AG04449 (cell line): Measurements from ENCODE around the gene FOXL3.

Experiments used
- CTCF ChIA-PET: fragments of 350-600 bp; formaldehyde crosslinking; extraction: SDS; loops from one replicate; lab custom pipeline; 2021; ENCODE audit warnings: antibody characterized with exemption; lab: Yijun Ruan, JAX
- POLR2A ChIA-PET: fragments of 400-600, 350-600 bp; formaldehyde crosslinking; extraction: SDS; loops from one replicate; lab custom pipeline; 2020; ENCODE audit warnings: antibody characterized with exemption, inconsistent platforms; lab: Yijun Ruan, JAX
- DNase-seq: peaks from one replicate; pipeline ENCODE4 v3.0.0-alpha.2; 2010; ENCODE audit warnings: low read depth, low spot score
- H3K4me3 ChIP-seq: 2 replicates; pipeline ENCODE4 v1.5.1; 2011; ENCODE audit warnings: low read depth, mild to moderate bottlenecking, control low read depth, low read length
- CTCF ChIP-seq: IDR thresholded peaks from one replicate; pipeline ENCODE4 v1.5.1; 2011; ENCODE audit warnings: mild to moderate bottlenecking, moderate library complexity, low read length, control low read depth, inconsistent platforms; ENCODE audit not compliant: insufficient read depth; ENCODE audit errors: missing control alignments

The FOXL3 gene

GRCh38 chr7:257647-257992 is 32.4 kb upstream of the FOXL3 start:
- no peak for TF ChIP-seq CTCF
- no peak overlapping the region for H3K4me3 ChIP-seq
- no peak for DNase-seq
- POLR2A ChIA-PET = no interaction called here
- CTCF ChIA-PET = no interaction called here

GRCh38 chr7:258476-259190 is 31.3 kb upstream of the FOXL3 start:
- TF ChIP-seq CTCF = no peak
- no peak for DNase-seq
- POLR2A ChIA-PET = no interaction called here
- CTCF ChIA-PET = no interaction called here
- no peak overlapping the region for H3K4me3 ChIP-seq

- CTCF ChIA-PET = no interaction called here
Observed at GRCh38 chr7:259191-259505, 30.8 kb upstream of the FOXL3 start.

GRCh38 chr7:259751-260405 is 30.1 kb upstream of the FOXL3 start:
- POLR2A ChIA-PET = no interaction called here
- no peak overlapping the region for H3K4me3 ChIP-seq
- DNase-seq = no peak
- TF ChIP-seq CTCF = no peak
- CTCF ChIA-PET = no interaction called here

More at GRCh38 chr7:259191-259505, 30.8 kb upstream of the FOXL3 start:
- POLR2A ChIA-PET = no interaction called here
- no peak overlapping the region for H3K4me3 ChIP-seq
- no peak for TF ChIP-seq CTCF
- DNase-seq = no peak

- DNase-seq = no peak
- TF ChIP-seq CTCF = no peak
- ChIA-PET CTCF (no interaction called here), POLR2A (no interaction called here)
- no peak overlapping the region for H3K4me3 ChIP-seq
Observed at GRCh38 chr7:260441-261281, 29.3 kb upstream of the FOXL3 start.
